ENCODE data around the gene ZPLD1. TPM values are rescaled to one million over a fixed set of nuclear protein-coding genes. Genes with fewer than 3 reads are reported as not detected.

ZPLD1 gene
- polyA plus RNA-seq, 6 donors from 2014 or later = not detected

GRCh38 chr3:102444101-102444500 is 9.3 kb downstream of the ZPLD1 start:
- Mint-ChIP-seq H3K9me3 (no peaks in the 10 kb centered on the region), H3K27ac (no peak overlapping the region), H3K4me3 (no peak overlapping the region), H3K36me3 (no peaks in the 10 kb centered on the region), H3K27me3 (peaks cover 4 to 7% (median 6%) of the 10 kb centered on the region in 3 donors), H3K4me1 (no peaks in the 10 kb centered on the region)
- ATAC-seq (ENCODE audit: low read depth in 2 of 2) = no peak
- no peak for DNase-seq

DNA sequence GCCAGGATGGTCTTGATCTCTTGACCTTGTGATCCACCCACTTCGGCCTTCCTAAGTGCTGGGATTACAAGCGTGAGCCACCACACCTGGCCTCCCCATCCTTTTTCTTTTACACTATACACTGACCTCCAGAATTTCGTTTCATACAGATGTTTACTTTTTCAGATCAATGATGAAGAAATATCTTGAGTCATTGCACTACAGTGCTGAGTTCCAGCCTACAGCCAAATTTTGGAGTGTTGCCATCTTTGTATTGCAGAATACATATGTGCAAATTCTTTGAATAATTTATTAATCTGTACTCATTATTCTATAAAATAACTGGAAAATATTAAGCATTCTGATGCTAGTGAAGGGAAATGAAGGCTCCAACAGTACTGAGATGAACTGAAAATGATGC is 12.5 kb downstream of the ZPLD1 start:
- H3K27ac Mint-ChIP-seq = no peak overlapping the region
- no peaks in the 10 kb centered on the region for H3K9me3 Mint-ChIP-seq
- no peak overlapping the region for H3K4me3 Mint-ChIP-seq

DNA sequence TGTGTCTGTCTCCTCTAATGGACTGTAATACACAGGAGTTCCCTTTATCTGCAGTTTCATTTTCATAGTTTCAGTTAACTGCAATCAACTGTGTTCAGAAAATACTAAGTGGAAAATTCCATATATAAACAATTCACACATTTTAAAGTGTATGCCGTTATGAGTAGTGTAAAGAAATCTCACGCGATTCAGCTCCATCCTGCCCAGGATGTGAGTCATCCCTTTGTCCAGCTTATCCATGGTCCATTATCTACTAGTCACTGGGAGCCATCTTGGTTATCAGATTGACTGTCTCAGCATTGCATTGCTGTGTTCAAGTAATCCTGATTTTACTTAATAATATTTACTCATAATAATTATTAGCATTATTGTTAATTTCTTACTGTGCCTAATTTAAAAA is 14.5 kb downstream of the ZPLD1 start:
- no peak overlapping the region for H3K4me3 Mint-ChIP-seq
- DNase-seq = no peak
- H3K27ac Mint-ChIP-seq = peak overlapping the region in 1 of 6 donors; percentile 28
- no peak for ATAC-seq (ENCODE audit: low read depth in 2 of 2)
- no peaks in the 10 kb centered on the region for H3K9me3 Mint-ChIP-seq
- H3K27me3 Mint-ChIP-seq = peaks cover 4 to 7% (median 6%) of the 10 kb centered on the region in 3 donors
- H3K36me3 Mint-ChIP-seq = no peaks in the 10 kb centered on the region
- H3K4me1 Mint-ChIP-seq = no peaks in the 10 kb centered on the region

More for the DNA sequence above, 12.5 kb downstream of the ZPLD1 start:
- Mint-ChIP-seq H3K36me3 (no peaks in the 10 kb centered on the region), H3K27me3 (peaks cover 4 to 7% (median 6%) of the 10 kb centered on the region in 3 donors), H3K4me1 (no peaks in the 10 kb centered on the region)
- DNase-seq = no peak
- no peak for ATAC-seq (ENCODE audit: low read depth in 2 of 2)

- no peak overlapping the region for H3K4me3 Mint-ChIP-seq
- ATAC-seq (ENCODE audit: low read depth in 2 of 2) = no peak
- no peaks in the 10 kb centered on the region for H3K36me3 Mint-ChIP-seq
- H3K9me3 Mint-ChIP-seq = no peaks in the 10 kb centered on the region
- DNase-seq = no peak
- no peaks in the 10 kb centered on the region for H3K4me1 Mint-ChIP-seq
- peaks cover 1 to 4% (median 3%) of the 10 kb centered on the region in 3 donors for H3K27me3 Mint-ChIP-seq
- no peak overlapping the region for H3K27ac Mint-ChIP-seq
Observed at GRCh38 chr3:102449930-102450329, 15.1 kb downstream of the ZPLD1 start.

DNA sequence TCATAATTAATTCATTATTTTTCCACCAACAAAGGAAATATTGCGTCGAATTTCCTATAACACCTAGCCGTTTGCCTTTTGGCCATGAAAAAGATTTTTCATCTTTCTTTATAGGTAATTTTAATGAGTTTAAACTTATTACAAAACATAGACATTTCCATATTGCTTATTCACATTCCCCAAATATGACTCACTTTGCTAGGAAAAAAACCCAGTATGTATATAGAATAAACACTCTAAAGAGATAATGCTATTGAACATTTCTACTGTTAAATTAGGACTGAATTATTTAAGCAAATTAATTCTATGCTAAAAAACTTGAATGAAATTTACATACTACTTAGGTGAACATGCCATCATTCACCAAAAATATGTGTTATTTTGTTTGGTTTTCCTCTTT is 16.2 kb downstream of the ZPLD1 start:
- ATAC-seq (ENCODE audit: low read depth in 2 of 2) = no peak
- DNase-seq = no peak
- no peaks in the 10 kb centered on the region for H3K36me3 Mint-ChIP-seq

DNA sequence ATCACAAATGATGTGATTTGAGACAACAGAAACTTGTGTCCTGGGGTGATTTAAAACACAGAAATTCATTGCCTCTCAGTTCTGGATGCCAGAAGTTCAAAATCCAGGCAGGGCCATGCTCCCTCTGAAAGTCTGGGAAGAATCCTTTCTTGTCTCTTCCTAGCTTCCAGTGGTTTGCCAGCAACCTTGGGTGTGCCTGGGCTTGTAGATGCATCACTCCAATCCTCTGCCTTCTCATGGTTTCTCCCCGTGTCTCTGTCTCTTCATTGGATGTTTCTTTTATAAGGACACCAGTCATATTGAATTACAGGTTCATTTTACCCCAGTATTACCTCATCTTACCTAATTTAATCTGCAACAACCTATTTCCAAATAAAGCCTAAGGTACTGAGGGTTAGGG is 16.7 kb downstream of the ZPLD1 start:
- no peaks in the 10 kb centered on the region for H3K36me3 Mint-ChIP-seq
- ATAC-seq (ENCODE audit: low read depth in 2 of 2) (no peak), DNase-seq (no peak)
- H3K4me3 Mint-ChIP-seq = no peak overlapping the region
- peaks cover 0 to 9% (median 0%) of the 10 kb centered on the region in 3 donors for H3K27me3 Mint-ChIP-seq
- no peak overlapping the region for H3K27ac Mint-ChIP-seq
- H3K9me3 Mint-ChIP-seq = no peaks in the 10 kb centered on the region
- no peaks in the 10 kb centered on the region for H3K4me1 Mint-ChIP-seq

More for the DNA sequence above, 16.2 kb downstream of the ZPLD1 start:
- Mint-ChIP-seq H3K4me3 (no peak overlapping the region), H3K27ac (no peak overlapping the region), H3K9me3 (no peaks in the 10 kb centered on the region), H3K27me3 (peaks cover 0 to 6% (median 0%) of the 10 kb centered on the region in 3 donors), H3K4me1 (no peaks in the 10 kb centered on the region)

GRCh38 chr3:102454181-102454580 is 19.4 kb downstream of the ZPLD1 start:
- H3K27ac Mint-ChIP-seq = no peak overlapping the region
- no peaks in the 10 kb centered on the region for H3K36me3 Mint-ChIP-seq
- H3K27me3 Mint-ChIP-seq = peaks cover 0 to 11% (median 0%) of the 10 kb centered on the region in 3 donors
- no peak for DNase-seq
- H3K4me1 Mint-ChIP-seq = no peaks in the 10 kb centered on the region
- no peak for ATAC-seq (ENCODE audit: low read depth in 2 of 2)
- H3K9me3 Mint-ChIP-seq = no peaks in the 10 kb centered on the region
- H3K4me3 Mint-ChIP-seq = no peak overlapping the region

- Mint-ChIP-seq H3K4me3 (no peak overlapping the region), H3K27me3 (peaks cover 0 to 11% (median 0%) of the 10 kb centered on the region in 3 donors), H3K36me3 (no peaks in the 10 kb centered on the region), H3K4me1 (no peaks in the 10 kb centered on the region), H3K27ac (no peak overlapping the region), H3K9me3 (no peaks in the 10 kb centered on the region)
- ATAC-seq (ENCODE audit: low read depth in 2 of 2) (no peak), DNase-seq (no peak)
Observed at GRCh38 chr3:102457644-102458043, 22.8 kb downstream of the ZPLD1 start.

GRCh38 chr3:102460579-102460978 is 25.8 kb downstream of the ZPLD1 start:
- H3K4me3 Mint-ChIP-seq = no peak overlapping the region
- no peaks in the 10 kb centered on the region for H3K36me3 Mint-ChIP-seq
- H3K27ac Mint-ChIP-seq = no peak overlapping the region
- H3K27me3 Mint-ChIP-seq = peaks cover 3 to 17% (median 15%) of the 10 kb centered on the region in 3 donors
- H3K4me1 Mint-ChIP-seq = no peaks in the 10 kb centered on the region
- no peak for ATAC-seq (ENCODE audit: low read depth in 2 of 2)
- DNase-seq = no peak
- no peaks in the 10 kb centered on the region for H3K9me3 Mint-ChIP-seq

GRCh38 chr3:102464261-102464660 is 29.4 kb downstream of the ZPLD1 start:
- Mint-ChIP-seq H3K4me3 (no peak overlapping the region), H3K36me3 (no peaks in the 10 kb centered on the region), H3K27ac (no peak overlapping the region), H3K4me1 (no peaks in the 10 kb centered on the region), H3K27me3 (peaks cover 19 to 26% (median 21%) of the 10 kb centered on the region in 3 donors), H3K9me3 (no peaks in the 10 kb centered on the region)
- DNase-seq (no peak), ATAC-seq (ENCODE audit: low read depth in 2 of 2) (no peak)

- no peaks in the 10 kb centered on the region for H3K4me1 Mint-ChIP-seq
- no peak overlapping the region for H3K4me3 Mint-ChIP-seq
- no peaks in the 10 kb centered on the region for H3K36me3 Mint-ChIP-seq
- no peak overlapping the region for H3K27ac Mint-ChIP-seq
- ATAC-seq (ENCODE audit: low read depth in 2 of 2) (no peak), DNase-seq (no peak)
- H3K27me3 Mint-ChIP-seq = peaks cover 19 to 28% (median 21%) of the 10 kb centered on the region in 3 donors
- peaks cover 0 to under 1% (median 0%) of the 10 kb centered on the region in 7 donors for H3K9me3 Mint-ChIP-seq
Observed at GRCh38 chr3:102466001-102466400, 31.2 kb downstream of the ZPLD1 start.

GRCh38 chr3:102470066-102470465 is 35.3 kb downstream of the ZPLD1 start:
- no peak overlapping the region for H3K27ac Mint-ChIP-seq
- no peak for ATAC-seq (ENCODE audit: low read depth in 2 of 2)
- no peaks in the 10 kb centered on the region for H3K36me3 Mint-ChIP-seq

DNA sequence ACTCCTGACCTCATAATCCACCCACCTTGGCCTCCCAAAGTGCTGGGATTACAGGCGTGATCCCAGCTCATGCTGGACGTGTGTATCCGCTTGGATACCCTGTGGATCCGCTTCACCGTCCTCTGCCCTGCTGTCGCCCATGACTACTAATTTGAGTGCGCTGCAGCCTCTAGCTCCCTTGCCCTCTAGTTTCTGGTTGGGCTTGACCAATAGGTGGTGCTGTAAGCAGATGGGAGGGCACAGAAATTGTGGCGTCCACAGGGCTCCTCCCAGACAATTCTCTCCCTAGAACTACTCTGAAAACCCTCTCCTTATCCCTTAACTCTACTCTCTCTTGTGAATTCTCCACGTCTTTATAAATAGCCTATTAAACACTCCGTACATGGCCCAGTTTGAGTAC is 36.2 kb downstream of the ZPLD1 start:
- Mint-ChIP-seq H3K27ac (no peak overlapping the region), H3K36me3 (no peaks in the 10 kb centered on the region)

More at GRCh38 chr3:102470066-102470465, 35.3 kb downstream of the ZPLD1 start:
- Mint-ChIP-seq H3K27me3 (peaks cover 12 to 21% (median 15%) of the 10 kb centered on the region in 3 donors), H3K4me1 (no peaks in the 10 kb centered on the region), H3K4me3 (no peak overlapping the region), H3K9me3 (peaks cover 0 to 4% (median 0%) of the 10 kb centered on the region in 7 donors)
- no peak for DNase-seq

DNA sequence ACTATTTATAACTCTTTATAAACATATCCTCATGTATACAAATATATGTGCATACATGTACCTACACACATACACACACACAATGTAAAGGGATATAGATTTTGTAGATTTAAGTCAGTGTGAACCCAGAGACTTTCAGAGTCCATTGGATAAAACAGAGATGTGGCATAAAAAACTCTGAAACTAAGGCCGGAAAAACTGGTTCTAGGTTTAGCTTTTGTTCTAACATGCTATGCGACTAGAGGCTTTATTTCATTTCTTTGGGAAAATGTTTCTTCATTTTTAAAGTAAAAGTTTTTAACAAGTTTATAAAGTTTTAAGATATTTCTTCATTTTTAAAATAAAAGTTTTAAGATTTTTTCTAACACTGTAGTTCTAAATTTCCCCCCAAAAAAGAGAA is 36.7 kb downstream of the ZPLD1 start:
- no peak overlapping the region for H3K4me3 Mint-ChIP-seq
- peaks cover 0 to 4% (median 0%) of the 10 kb centered on the region in 7 donors for H3K9me3 Mint-ChIP-seq
- H3K4me1 Mint-ChIP-seq = no peaks in the 10 kb centered on the region
- H3K27me3 Mint-ChIP-seq = peaks cover 5 to 11% (median 6%) of the 10 kb centered on the region in 3 donors
- ATAC-seq (ENCODE audit: low read depth in 2 of 2) (no peak), DNase-seq (no peak)
- H3K27ac Mint-ChIP-seq = no peak overlapping the region
- H3K36me3 Mint-ChIP-seq = no peaks in the 10 kb centered on the region

More for the DNA sequence above, 36.2 kb downstream of the ZPLD1 start:
- DNase-seq = no peak
- Mint-ChIP-seq H3K27me3 (peaks cover 6 to 13% (median 10%) of the 10 kb centered on the region in 3 donors), H3K4me3 (no peak overlapping the region), H3K4me1 (no peaks in the 10 kb centered on the region), H3K9me3 (peaks cover 0 to 4% (median 0%) of the 10 kb centered on the region in 7 donors)
- no peak for ATAC-seq (ENCODE audit: low read depth in 2 of 2)

GRCh38 chr3:102473648-102474047 is 38.8 kb downstream of the ZPLD1 start:
- H3K36me3 Mint-ChIP-seq = no peaks in the 10 kb centered on the region
- no peak overlapping the region for H3K4me3 Mint-ChIP-seq
- no peak overlapping the region for H3K27ac Mint-ChIP-seq
- ATAC-seq (ENCODE audit: low read depth in 2 of 2) (no peak), DNase-seq (no peak)
- no peaks in the 10 kb centered on the region for H3K4me1 Mint-ChIP-seq
- peaks cover 0 to 10% (median 4%) of the 10 kb centered on the region in 3 donors for H3K27me3 Mint-ChIP-seq
- peaks cover 0 to 4% (median 0%) of the 10 kb centered on the region in 7 donors for H3K9me3 Mint-ChIP-seq
